IMR-90 (cell line): ENCODE measurements around the gene ANO7.

Source experiments
- CEBPB ChIP-seq: IDR thresholded peaks from 2 replicates; pipeline ENCODE4 v1.6.1; 2012; ENCODE audit warnings: low read depth, low read length, improper control_type of control experiment
- CHD1 ChIP-seq: IDR thresholded peaks from 2 replicates; pipeline ENCODE4 v1.6.1; 2012; ENCODE audit warnings: low read depth, low read length, improper control_type of control experiment
- CTCF ChIP-seq: conservative IDR thresholded peaks from 2 replicates; pipeline ENCODE4 v1.5.1; 2012; ENCODE audit warnings: mild to moderate bottlenecking, low read depth, low read length, improper control_type of control experiment
- FOS ChIP-seq: fragments of 150-350 bp; IDR thresholded peaks from 2 replicates; pipeline ENCODE4 v1.6.1; 2016; ENCODE audit warnings: low read depth, low read length
- MAFK ChIP-seq: IDR thresholded peaks from 2 replicates; pipeline ENCODE4 v1.6.1; 2012; ENCODE audit warnings: low read depth, low read length, improper control_type of control experiment
- MAZ ChIP-seq: IDR thresholded peaks from 2 replicates; pipeline ENCODE4 v1.6.1; 2012; ENCODE audit warnings: low read depth, mild to moderate bottlenecking, low read length, improper control_type of control experiment, moderate library complexity, borderline replicate concordance
- POLR2A ChIP-seq: IDR thresholded peaks from 2 replicates; pipeline ENCODE4 v1.6.1; 2012; ENCODE audit warnings: mild to moderate bottlenecking, low read depth, low read length
- RAD21 ChIP-seq: IDR thresholded peaks from 2 replicates; pipeline ENCODE4 v1.6.1; 2012; ENCODE audit warnings: low read length, improper control_type of control experiment
- RCOR1 ChIP-seq: IDR thresholded peaks from 2 replicates; pipeline ENCODE4 v1.6.1; 2012; ENCODE audit warnings: mild to moderate bottlenecking, low read length, improper control_type of control experiment; ENCODE audit not compliant: insufficient replicate concordance
- RFX5 ChIP-seq: IDR thresholded peaks from 2 replicates; pipeline ENCODE4 v1.8.0; 2012; ENCODE audit warnings: low read depth, mild to moderate bottlenecking, low read length, moderate library complexity
- SMC3 ChIP-seq: fragments of 150-350 bp; IDR thresholded peaks from 2 replicates; pipeline ENCODE4 v1.6.1; 2016; ENCODE audit warnings: low read depth, mild to moderate bottlenecking, antibody characterized with exemption, low read length, moderate library complexity
- TF ChIP-seq, protein P1 (sequence below): fragments of 150-350 bp; IDR thresholded peaks from 2 replicates; pipeline ENCODE4 v1.6.1; 2016; ENCODE audit warnings: low read depth, mild to moderate bottlenecking, low read length, moderate library complexity, borderline replicate concordance
- TF ChIP-seq, protein P2 (sequence below): fragments of 150-350 bp; IDR thresholded peaks from 2 replicates; pipeline ENCODE4 v1.6.1; 2017; ENCODE audit warnings: mild to moderate bottlenecking, antibody characterized with exemption, low read length, low read depth

GRCh38 chr2:241239552-241240202, 51.2 kb downstream of the ANO7 start:
- no peak for TF ChIP-seq CTCF
- TF ChIP-seq POLR2A, result no peak
- TF ChIP-seq, protein P1, sequence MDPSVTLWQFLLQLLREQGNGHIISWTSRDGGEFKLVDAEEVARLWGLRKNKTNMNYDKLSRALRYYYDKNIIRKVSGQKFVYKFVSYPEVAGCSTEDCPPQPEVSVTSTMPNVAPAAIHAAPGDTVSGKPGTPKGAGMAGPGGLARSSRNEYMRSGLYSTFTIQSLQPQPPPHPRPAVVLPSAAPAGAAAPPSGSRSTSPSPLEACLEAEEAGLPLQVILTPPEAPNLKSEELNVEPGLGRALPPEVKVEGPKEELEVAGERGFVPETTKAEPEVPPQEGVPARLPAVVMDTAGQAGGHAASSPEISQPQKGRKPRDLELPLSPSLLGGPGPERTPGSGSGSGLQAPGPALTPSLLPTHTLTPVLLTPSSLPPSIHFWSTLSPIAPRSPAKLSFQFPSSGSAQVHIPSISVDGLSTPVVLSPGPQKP, result no peak
- TF ChIP-seq FOS, result no peak
- TF ChIP-seq CHD1, result no peak
- TF ChIP-seq, protein P2, sequence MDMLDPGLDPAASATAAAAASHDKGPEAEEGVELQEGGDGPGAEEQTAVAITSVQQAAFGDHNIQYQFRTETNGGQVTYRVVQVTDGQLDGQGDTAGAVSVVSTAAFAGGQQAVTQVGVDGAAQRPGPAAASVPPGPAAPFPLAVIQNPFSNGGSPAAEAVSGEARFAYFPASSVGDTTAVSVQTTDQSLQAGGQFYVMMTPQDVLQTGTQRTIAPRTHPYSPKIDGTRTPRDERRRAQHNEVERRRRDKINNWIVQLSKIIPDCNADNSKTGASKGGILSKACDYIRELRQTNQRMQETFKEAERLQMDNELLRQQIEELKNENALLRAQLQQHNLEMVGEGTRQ, result no peak
- no peak for TF ChIP-seq SMC3
- TF ChIP-seq RAD21, result no peak
- no peak for TF ChIP-seq MAFK
- TF ChIP-seq RFX5, result no peak
- no peak for TF ChIP-seq CEBPB
- no peak for TF ChIP-seq RCOR1
- no peak for TF ChIP-seq MAZ
